ENCODE measurements around the gene SPTBN4.

DNA sequence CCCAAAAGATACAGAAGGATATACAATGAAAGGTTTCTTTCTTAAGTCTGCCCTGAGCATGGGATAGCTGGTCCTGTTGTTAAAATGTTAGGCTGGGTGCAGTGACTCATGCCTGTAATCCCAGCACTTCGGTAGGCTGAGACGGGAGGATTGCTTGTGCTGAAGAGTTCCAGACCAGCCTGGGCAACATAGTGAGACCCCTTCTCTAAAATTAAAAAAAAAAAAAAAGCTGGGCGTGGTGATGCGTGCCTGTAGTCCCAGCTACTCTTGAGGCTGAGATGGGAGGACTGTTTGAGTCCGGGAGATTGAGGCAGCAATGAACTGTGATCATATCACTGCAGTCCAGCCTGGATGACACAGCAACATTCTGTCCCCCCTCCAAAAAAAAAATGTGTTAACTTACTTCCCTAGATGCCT, 57.3 kb downstream of the SPTBN4 start:
- TF ChIP-seq, protein P1, sequence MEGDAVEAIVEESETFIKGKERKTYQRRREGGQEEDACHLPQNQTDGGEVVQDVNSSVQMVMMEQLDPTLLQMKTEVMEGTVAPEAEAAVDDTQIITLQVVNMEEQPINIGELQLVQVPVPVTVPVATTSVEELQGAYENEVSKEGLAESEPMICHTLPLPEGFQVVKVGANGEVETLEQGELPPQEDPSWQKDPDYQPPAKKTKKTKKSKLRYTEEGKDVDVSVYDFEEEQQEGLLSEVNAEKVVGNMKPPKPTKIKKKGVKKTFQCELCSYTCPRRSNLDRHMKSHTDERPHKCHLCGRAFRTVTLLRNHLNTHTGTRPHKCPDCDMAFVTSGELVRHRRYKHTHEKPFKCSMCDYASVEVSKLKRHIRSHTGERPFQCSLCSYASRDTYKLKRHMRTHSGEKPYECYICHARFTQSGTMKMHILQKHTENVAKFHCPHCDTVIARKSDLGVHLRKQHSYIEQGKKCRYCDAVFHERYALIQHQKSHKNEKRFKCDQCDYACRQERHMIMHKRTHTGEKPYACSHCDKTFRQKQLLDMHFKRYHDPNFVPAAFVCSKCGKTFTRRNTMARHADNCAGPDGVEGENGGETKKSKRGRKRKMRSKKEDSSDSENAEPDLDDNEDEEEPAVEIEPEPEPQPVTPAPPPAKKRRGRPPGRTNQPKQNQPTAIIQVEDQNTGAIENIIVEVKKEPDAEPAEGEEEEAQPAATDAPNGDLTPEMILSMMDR (IDR thresholded peaks at IDR 0.05), result no peak
- TF ChIP-seq POLR2A (IDR thresholded peaks at IDR 0.05), result no peak
- no peak for TF ChIP-seq POLR2AphosphoS5 (IDR thresholded peaks at IDR 0.05)
